ENCODE results near the gene ABHD13. TPM values are rescaled to one million over a fixed set of nuclear protein-coding genes. Genes with fewer than 3 reads are reported as not detected.

ABHD13 gene
- total RNA-seq, 1 experiment from 2014 or later = 5.5 TPM

GRCh38 chr13:108272333-108272732, 54.1 kb downstream of the ABHD13 start:
- POLR2A ChIA-PET (ENCODE audit: unreplicated experiment) = no interaction called here
- H3K27ac ChIP-seq = no peak overlapping the region
- H3K9me2 ChIP-seq (ENCODE audit: insufficient read depth) = no peaks in the 10 kb centered on the region
- H4K20me1 ChIP-seq (ENCODE audit: insufficient read depth) = no peaks in the 10 kb centered on the region
- H3K4me1 ChIP-seq (replicated peaks; ENCODE audit: insufficient read depth) = peaks cover 5% of the 10 kb centered on the region; the same call in 1 of the 2 replicates
- no peak overlapping the region for H3K4me2 ChIP-seq
- CTCF ChIA-PET = interaction anchor here (0.6 kb wide), 1 partner anchor 688 kb away, joined by 5 read pairs; no protein-coding TSS in a partner anchor
- no peak overlapping the region for H3K4me3 ChIP-seq
- no TSS peak for BruUV-seq (replicated peaks)
- H3K27me3 ChIP-seq (ENCODE audit: insufficient read depth, low read depth) = no peaks in the 10 kb centered on the region
- H3K79me2 ChIP-seq (ENCODE audit: low read depth) = no peaks in the 10 kb centered on the region
- no peaks in the 10 kb centered on the region for H3F3A ChIP-seq (ENCODE audit: insufficient read depth, low read depth)
- no peaks in the 10 kb centered on the region for H3K9me3 ChIP-seq (ENCODE audit: insufficient read depth, low read depth)
- no peak for DNase-seq
- no peaks in the 10 kb centered on the region for H3K36me3 ChIP-seq (ENCODE audit: low read depth)
- H2AFZ ChIP-seq = no peak overlapping the region
- intact Hi-C loops (cut with micrococcal nuclease; ENCODE audit: unreplicated experiment) = no loop called here
- TF ChIP-seq CTCF (conservative IDR thresholded peaks at IDR 0.05) (no peak), EZH2 (IDR thresholded peaks at IDR 0.05; ENCODE audit: low read depth) (no peak)

- ChIA-PET CTCF (no interaction called here), POLR2A (ENCODE audit: unreplicated experiment) (no interaction called here)
- intact Hi-C loops (cut with micrococcal nuclease; ENCODE audit: unreplicated experiment) = no loop called here
- Histone ChIP-seq H3K4me3 (no peak overlapping the region), H3K4me1 (replicated peaks; ENCODE audit: insufficient read depth) (peaks cover 5% of the 10 kb centered on the region; the same call in 1 of the 2 replicates), H3K36me3 (ENCODE audit: low read depth) (no peaks in the 10 kb centered on the region), H3F3A (ENCODE audit: insufficient read depth, low read depth) (no peaks in the 10 kb centered on the region), H3K27ac (no peak overlapping the region), H3K4me2 (no peak overlapping the region), H3K9me3 (ENCODE audit: insufficient read depth, low read depth) (no peaks in the 10 kb centered on the region), H3K79me2 (ENCODE audit: low read depth) (no peaks in the 10 kb centered on the region), H2AFZ (no peak overlapping the region), H3K9me2 (ENCODE audit: insufficient read depth) (no peaks in the 10 kb centered on the region), H3K27me3 (ENCODE audit: insufficient read depth, low read depth) (no peaks in the 10 kb centered on the region), H4K20me1 (ENCODE audit: insufficient read depth) (no peaks in the 10 kb centered on the region)
- no peak for DNase-seq
- BruUV-seq (replicated peaks) = no TSS peak
- TF ChIP-seq CTCF (conservative IDR thresholded peaks at IDR 0.05) = no peak
- TF ChIP-seq EZH2 (IDR thresholded peaks at IDR 0.05; ENCODE audit: low read depth) = no peak
Observed at GRCh38 chr13:108273429-108274118, 55.4 kb downstream of the ABHD13 start.

GRCh38 chr13:108274718-108275117, 56.5 kb downstream of the ABHD13 start:
- Histone ChIP-seq H2AFZ (no peak overlapping the region), H3K9me2 (ENCODE audit: insufficient read depth) (no peaks in the 10 kb centered on the region), H3K9me3 (ENCODE audit: insufficient read depth, low read depth) (no peaks in the 10 kb centered on the region), H4K20me1 (ENCODE audit: insufficient read depth) (no peaks in the 10 kb centered on the region), H3K4me2 (no peak overlapping the region), H3K4me3 (no peak overlapping the region), H3K27ac (no peak overlapping the region), H3F3A (ENCODE audit: insufficient read depth, low read depth) (no peaks in the 10 kb centered on the region), H3K79me2 (ENCODE audit: low read depth) (no peaks in the 10 kb centered on the region), H3K36me3 (ENCODE audit: low read depth) (no peaks in the 10 kb centered on the region), H3K27me3 (ENCODE audit: insufficient read depth, low read depth) (no peaks in the 10 kb centered on the region), H3K4me1 (replicated peaks; ENCODE audit: insufficient read depth) (peaks cover 5% of the 10 kb centered on the region; the same call in 1 of the 2 replicates)
- no TSS peak for BruUV-seq (replicated peaks)
- DNase-seq = no peak
- ChIA-PET CTCF (interaction anchor here (0.6 kb wide), 1 partner anchor 211 kb away, joined by 6 read pairs; no protein-coding TSS in a partner anchor), POLR2A (ENCODE audit: unreplicated experiment) (no interaction called here)
- intact Hi-C loops (cut with micrococcal nuclease; ENCODE audit: unreplicated experiment) = no loop called here
- no peak for TF ChIP-seq EZH2 (IDR thresholded peaks at IDR 0.05; ENCODE audit: low read depth)
- no peak for TF ChIP-seq CTCF (conservative IDR thresholded peaks at IDR 0.05)

Data from PC-9 (cell line).